Measurements from ENCODE around the gene FAM114A1.

Gene FAM114A1

GRCh38 chr4:38919494-38919893 lies 51.9 kb downstream of the FAM114A1 start:
- no peak for TF ChIP-seq CTCF (IDR thresholded peaks at IDR 0.05; ENCODE audit: low read length, missing control alignments)
- no peak for DNase-seq (ENCODE audit: low read depth)
- H3K4me3 ChIP-seq (replicated peaks; ENCODE audit: low read depth, low read length), result no peak overlapping the region

- no peak for TF ChIP-seq CTCF (IDR thresholded peaks at IDR 0.05; ENCODE audit: low read length, missing control alignments)
- DNase-seq (ENCODE audit: low read depth), result peak; percentile 24
- H3K4me3 ChIP-seq (replicated peaks; ENCODE audit: low read depth, low read length), result no peak overlapping the region
These were observed 52.6 kb downstream of the FAM114A1 start for GRCh38 chr4:38920186-38920585.

GRCh38 chr4:38920677-38921076 lies 53.1 kb downstream of the FAM114A1 start:
- TF ChIP-seq CTCF (IDR thresholded peaks at IDR 0.05; ENCODE audit: low read length, missing control alignments), result no peak
- DNase-seq (ENCODE audit: low read depth), result no peak
- no peak overlapping the region for H3K4me3 ChIP-seq (replicated peaks; ENCODE audit: low read depth, low read length)

GRCh38 chr4:38921151-38921550 lies 53.5 kb downstream of the FAM114A1 start:
- no peak for TF ChIP-seq CTCF (IDR thresholded peaks at IDR 0.05; ENCODE audit: low read length, missing control alignments)
- DNase-seq (ENCODE audit: low read depth), result no peak
- no peak overlapping the region for H3K4me3 ChIP-seq (replicated peaks; ENCODE audit: low read depth, low read length)

- TF ChIP-seq CTCF (IDR thresholded peaks at IDR 0.05; ENCODE audit: low read length, missing control alignments), result no peak
- DNase-seq (ENCODE audit: low read depth), result no peak
- H3K4me3 ChIP-seq (replicated peaks; ENCODE audit: low read depth, low read length), result no peak overlapping the region
These were observed 56.1 kb downstream of the FAM114A1 start for GRCh38 chr4:38923746-38924145.

GRCh38 chr4:38924353-38924752 lies 56.7 kb downstream of the FAM114A1 start:
- no peak for TF ChIP-seq CTCF (IDR thresholded peaks at IDR 0.05; ENCODE audit: low read length, missing control alignments)
- no peak overlapping the region for H3K4me3 ChIP-seq (replicated peaks; ENCODE audit: low read depth, low read length)
- no peak for DNase-seq (ENCODE audit: low read depth)

GRCh38 chr4:38925492-38926413 lies 58.1 kb downstream of the FAM114A1 start:
- DNase-seq (ENCODE audit: low read depth), result no peak
- no peak for TF ChIP-seq CTCF (IDR thresholded peaks at IDR 0.05; ENCODE audit: low read length, missing control alignments)
- no peak overlapping the region for H3K4me3 ChIP-seq (replicated peaks; ENCODE audit: low read depth, low read length)

All from fibroblast of pulmonary artery (primary cell).